8988T (cell line): ENCODE measurements around the gene OS9.

Source experiments
- DNase-seq: peaks from one replicate; pipeline ENCODE4 v3.0.0; 2011

Gene OS9

DNA sequence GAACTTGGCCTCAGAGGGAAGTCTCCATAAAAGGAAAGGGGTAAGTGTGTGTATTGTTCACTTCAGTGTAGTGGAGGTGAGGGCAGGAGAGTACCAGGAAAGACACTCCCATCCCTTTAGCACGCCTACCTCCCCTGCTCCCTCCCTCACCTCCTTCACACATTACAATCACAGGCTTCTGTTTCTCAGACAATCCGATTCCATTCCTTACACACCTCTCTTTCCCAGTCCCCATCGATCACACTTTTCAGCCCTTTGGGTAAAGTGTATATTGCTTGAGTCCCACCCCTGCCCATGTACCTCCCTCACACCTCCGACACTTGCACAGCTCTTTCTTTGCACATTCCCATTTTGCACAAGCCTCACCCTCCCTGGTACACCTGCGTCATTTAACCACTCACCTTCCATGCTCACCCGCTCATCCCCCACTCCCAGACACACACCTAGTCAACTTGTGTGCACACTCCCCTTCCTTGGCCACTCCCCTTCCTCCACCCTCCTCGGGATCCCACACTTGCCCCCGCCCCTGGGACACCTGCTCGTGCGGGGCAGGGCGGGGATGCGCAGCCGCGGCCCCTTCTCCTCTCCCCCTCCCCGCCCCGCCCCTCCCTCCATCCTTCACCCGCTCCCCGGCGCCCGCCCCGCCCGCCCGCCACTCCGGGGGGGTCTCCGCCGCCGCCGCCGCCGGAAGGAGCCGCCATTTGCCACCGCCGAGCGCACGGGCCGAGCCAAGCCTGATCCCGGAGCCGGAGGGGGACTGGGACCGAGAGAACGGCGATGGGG lies 60.7 kb downstream of the OS9 start, which contains the start of gene MARCHF9:
Gene MARCHF9 (plus strand): TSS at position 693 of the 783 bp plus-strand sequence. CDS start 426 bp downstream, outside the sequence.
- peak; percentile 86 for DNase-seq

DNA sequence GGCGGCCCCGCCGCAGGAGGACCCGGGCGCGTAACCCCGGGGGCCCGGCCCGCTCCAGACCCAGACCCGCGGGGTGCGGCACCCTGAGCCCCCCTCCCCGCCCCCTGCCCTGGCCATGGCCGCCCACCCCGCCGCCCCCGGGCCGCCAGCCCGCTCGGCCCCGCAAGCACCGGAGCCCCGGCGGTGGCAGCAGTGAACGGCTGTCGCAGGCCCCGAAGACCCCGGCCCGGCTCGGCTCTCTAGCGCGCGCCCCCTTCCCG lies 61.2 kb downstream of the OS9 start:
- DNase-seq: no peak

DNA sequence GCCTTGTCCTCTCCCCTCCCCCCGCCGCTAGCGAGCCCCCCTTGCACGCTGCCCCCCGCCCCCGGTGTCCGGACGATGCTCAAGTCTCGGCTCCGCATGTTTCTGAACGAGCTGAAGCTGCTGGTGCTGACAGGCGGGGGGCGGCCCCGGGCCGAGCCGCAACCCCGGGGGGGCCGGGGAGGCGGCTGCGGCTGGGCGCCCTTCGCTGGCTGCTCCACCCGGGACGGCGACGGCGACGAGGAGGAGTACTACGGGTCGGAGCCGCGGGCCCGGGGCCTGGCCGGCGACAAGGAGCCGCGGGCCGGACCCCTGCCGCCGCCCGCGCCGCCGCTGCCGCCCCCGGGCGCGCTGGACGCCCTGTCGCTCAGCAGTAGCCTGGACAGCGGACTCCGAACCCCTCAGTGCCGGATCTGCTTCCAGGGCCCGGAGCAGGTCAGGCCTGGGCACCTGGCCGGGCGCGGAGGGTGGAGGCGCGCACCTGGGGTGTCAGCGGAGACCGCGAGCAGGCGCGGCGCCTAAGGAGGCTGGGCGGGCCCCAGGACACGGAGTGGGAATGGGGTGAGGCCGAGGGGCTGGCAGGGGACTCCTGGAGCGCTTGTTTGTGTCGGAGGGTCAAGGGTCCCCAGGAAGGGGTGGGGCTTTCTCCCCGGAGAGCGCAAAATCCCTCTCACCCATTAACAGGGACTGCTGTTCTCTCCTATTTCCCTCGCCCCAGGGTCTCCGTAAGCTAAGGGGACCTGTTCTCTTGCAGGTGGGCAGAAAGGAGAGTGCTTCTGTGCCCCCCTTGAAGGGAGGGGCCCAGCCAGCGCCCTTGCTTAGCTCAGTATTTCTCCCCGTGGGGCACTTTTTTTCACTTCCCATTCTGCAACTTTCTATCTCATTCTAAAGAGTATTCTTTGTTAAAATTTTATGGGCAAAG lies 61.8 kb downstream of the OS9 start:
- DNase-seq: no peak

DNA sequence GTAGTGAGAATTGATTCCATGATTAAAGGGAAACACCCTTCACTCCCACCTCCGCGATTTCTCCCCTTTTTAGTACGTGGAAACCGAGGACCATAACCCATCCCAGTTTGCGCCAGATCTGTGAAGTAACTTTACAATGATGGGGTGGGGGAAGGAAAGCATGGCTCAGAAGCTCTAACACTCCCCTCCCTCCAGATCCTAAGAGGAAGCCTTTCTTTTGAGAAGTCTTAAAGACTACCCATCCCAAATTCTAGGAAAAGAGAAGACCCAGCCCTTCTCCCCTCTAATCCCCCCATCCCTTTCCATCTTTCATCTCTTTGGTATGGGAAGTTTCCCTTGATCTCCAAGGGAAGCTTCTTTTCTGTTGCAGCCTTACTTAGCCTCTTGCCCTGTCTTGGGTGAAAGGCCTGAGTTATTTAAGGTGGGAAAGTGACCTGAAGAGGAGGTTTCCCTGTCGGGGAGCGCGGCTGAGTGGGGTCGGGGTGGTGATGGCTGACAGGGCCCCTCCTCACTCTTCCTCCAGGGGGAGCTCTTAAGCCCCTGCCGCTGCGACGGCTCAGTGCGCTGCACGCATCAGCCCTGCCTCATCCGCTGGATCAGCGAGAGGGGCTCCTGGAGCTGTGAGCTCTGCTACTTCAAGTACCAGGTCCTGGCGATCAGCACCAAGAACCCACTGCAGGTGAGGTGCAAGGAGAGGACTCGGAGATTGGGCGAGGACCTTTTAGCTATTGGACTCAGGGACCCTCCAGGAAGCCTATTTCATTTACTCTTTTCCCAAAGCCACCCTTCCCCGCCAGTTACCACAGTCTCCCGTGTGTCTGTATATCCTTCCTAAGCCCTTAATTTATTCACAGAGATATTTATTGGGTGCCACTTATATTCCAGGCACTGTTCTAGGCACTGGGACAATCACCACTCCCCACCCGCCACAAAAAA lies 62.7 kb downstream of the OS9 start:
- peak; percentile 95 for DNase-seq

DNA sequence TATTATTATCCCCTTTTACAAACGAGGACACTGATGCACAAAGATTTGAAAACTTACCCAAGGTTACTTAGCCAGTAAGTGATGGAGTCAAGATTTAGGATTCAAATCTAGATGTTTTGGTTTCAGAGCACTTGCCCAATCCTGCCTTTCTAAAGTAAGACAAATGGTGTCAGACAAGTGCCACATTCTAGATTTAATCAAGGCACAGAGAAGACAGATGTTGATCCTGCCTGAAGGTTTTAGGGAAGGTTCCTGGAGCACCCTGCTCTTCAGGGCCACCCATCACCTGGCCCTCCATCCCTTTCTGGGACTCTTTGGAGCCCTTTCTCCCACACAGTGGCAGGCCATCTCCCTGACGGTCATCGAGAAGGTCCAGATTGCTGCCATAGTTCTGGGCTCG lies 63.8 kb downstream of the OS9 start:
- DNase-seq: no peak

DNA sequence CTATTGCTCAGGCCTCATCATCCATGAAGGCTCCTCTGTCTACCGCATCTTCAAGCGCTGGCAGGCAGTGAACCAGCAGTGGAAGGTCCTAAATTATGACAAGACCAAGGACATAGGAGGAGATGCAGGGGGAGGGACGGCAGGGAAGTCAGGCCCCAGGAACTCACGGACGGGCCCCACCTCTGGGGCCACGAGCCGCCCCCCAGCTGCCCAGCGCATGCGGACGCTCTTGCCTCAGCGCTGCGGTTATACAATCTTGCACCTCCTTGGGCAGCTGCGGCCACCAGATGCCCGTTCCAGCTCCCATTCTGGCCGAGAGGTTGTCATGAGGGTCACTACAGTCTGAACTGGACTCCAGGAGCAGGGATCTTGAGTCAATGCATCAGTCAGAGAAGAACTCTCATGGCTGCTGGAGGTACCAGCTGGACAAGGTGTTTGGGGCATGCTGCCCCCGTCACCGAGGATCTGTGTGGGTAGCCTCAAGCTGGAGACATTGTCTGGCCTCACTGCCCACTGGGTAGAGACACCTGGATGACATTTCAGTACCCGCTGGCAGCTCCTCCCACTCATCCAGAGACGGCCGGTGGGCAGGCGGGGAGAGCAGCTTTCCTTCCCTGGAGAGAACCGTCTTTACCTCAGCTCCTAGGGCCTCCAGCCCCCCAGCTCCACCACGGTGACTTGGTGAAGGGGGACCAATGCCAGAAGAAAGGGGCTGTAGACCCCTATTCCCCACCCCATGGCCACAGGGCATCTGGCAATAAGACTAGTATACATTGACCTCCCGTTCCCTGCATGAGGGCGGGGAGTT lies 64.8 kb downstream of the OS9 start:
- DNase-seq: no peak

DNA sequence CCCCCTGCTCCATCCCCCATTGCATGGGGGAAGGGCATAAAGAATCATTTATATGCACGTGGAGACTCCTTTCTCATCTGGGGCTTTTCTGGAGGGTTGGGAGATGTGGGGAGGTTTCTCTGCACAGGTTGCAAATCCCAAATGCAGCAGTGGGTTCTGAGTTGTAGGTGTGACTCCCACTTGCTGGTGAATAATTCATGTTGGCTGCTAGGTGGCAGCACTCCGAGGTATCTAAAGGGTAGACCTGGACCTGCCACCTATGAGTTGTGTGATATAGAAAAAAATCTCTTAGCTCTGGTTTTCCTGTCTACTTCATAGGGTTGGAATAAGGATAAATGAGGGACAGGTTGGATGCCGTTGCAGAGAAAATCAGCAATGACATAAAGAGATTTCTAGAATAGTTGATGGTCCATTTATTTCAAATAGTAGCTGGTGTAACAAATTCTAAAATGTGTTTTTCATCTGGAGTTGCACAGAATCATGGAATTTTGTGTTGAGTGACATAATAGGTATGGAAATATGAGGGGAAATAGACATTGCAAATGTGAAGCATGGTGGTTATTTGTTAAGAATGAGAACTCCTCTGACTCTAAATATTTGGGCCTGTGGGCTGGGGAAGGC lies 65.5 kb downstream of the OS9 start:
- no peak for DNase-seq

DNA sequence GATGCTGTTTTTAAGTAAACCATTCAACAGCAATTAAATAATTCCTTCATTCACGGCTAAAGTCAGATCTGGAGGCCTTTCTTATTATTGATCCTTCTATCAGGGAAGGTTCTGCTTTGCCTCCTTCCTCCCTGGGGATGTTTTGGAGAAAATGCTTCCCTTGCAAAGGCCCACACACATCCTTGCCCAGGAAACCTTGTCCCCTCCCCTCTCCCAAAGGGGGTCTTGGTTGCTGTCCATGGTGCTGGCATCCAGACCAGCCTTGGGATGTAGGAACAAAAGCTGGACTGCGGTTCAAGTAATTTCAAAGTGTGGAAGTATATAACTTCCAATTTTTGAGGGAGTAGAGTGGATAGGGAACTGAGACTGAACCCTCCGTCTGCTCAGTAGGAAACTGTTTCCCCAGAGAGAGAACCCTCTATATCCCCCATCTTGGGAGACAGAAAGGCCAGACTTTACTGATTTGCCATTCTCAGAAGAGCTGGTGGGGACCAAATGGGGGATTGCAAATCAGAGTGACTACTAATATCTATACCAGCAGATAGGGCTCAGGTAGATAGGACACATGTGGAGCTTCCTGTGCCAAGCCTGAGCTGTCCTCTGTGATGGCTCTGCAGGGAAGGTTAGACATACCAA lies 66.5 kb downstream of the OS9 start:
- no peak for DNase-seq

DNA sequence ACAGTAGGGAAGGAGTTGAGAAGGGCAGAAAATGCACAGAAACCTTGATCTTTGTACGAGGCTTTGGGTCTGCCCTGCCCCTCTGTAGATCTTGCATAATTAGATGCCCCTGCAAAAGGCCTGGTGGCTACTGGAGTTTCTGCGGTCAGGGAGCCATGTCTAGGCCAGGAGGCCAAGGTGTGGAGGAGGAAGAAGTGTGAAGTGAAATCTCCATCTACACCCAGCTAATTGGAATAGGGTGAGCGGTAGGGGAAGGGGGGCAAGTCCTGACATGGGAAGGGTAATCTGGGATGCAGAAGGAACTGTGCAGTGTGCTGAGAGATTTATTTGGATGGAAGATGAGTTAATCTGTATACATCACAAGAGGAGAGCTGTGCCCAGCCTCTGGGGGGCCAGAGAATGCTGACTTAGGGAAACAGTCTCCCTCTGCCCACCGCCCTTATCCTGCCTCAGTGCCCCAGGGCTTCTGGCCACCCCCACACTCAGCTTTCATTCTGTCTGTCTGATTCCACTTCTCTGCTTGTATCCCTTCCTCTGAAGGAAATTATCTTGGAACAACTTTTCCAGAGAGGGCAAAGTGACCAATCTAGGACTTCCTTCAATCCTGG lies 67.6 kb downstream of the OS9 start:
- no peak for DNase-seq

DNA sequence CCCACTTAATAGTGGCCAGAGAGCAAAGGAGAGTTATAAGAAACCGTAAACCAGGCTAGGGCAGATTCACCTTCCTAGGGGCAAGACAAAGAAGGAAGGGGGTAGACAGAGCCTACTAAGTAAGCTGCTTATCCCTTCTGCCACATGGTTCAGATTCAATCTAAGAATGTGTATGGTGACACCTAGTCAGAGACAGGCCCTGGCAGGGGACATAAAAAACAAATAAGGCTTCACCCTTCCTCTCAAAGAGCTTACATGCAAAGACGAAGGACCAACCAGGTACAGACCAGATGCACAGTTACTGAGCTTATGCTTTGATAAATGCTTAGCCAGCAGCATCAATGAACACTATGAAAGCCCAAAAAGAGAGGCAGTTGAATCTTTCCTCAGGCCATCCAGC lies 68.5 kb downstream of the OS9 start:
- DNase-seq: no peak

DNA sequence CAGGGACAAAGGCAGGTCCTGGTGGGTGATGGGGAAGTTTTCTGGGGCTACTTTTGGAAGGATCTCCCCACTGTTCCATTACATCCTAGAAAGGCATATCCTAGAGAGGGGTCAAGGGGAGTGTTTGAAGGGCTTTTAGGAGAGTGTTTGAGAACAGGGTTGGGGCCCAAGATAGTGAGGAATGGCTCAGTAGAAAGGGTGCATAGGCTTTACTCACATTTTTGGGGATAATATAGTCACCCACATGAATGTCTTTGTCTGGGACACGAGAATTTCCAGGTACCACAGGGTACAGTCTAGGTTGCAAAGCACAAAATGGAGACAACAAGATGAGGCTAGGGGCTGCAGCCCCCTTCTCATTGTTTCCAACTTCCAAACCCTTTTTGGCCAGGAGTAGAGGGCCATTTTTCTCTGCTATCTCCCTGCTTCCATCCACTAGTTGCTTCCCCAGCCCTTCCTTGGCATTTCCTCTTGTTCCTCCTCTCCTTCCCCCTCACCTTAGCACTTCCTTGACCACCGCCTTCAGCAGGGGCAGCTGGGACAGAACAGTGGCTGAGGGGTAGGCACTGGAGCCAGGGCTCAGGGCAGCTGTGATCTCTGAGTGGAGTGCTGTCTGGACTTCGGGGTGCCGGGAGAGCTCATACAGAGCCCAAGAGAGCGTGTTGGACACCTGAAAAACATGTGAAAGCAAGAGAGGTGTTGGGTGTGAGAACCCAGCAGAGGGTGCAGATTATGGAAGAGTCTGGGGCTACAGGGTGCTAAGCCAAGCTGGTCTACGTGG lies 70.1 kb downstream of the OS9 start:
- no peak for DNase-seq

DNA sequence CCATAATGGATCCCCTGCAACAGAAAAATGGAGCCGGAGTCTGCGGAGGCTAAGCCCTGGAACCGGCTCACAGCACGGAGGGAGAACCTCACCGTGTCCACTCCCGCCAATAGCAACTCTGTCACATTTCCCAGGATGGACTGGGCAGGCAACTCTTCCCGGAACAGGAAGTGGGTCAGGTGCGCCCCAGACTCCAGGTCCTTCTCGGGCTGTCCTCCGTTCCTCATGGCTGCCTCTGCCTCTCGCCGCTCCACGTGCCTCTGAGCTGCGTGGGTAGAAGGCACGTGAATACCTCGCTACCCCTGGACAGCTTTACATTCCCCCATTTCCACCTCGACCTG lies 70.7 kb downstream of the OS9 start:
- DNase-seq: no peak

DNA sequence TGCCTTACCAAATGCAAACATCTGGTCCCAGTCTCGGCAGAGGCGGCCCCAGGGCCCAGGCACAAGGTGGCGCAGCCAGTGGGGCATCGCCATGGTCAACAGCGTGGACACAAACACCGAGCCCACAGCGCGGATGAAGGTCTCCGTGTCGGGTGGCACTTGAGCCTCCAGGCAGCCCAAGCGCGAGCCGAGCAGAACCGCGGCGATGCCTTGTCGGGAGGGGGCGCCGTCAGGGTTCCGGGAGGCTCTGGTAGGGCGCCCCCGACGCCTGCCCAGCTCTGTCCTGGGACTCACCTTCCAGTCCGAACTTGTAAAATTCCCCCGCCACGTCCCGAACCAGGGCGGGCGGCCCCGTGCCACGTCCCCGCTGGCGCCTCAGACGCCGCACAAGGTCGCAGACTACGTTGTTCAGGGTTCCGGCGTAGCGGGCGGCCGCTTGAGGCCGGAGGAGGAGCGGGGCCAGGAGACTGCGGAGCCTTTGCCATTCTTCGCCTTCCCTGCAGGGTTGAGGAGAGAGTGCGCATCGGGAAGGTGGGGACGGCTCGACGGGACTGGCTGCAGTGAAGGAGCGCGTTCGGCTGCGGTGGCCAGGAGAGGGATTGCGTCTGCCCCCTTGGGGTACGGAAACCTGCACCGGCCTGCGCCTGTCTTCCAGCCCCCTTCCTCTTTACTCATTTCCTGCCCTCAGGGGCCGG lies 71.2 kb downstream of the OS9 start:
- DNase-seq: no peak

DNA sequence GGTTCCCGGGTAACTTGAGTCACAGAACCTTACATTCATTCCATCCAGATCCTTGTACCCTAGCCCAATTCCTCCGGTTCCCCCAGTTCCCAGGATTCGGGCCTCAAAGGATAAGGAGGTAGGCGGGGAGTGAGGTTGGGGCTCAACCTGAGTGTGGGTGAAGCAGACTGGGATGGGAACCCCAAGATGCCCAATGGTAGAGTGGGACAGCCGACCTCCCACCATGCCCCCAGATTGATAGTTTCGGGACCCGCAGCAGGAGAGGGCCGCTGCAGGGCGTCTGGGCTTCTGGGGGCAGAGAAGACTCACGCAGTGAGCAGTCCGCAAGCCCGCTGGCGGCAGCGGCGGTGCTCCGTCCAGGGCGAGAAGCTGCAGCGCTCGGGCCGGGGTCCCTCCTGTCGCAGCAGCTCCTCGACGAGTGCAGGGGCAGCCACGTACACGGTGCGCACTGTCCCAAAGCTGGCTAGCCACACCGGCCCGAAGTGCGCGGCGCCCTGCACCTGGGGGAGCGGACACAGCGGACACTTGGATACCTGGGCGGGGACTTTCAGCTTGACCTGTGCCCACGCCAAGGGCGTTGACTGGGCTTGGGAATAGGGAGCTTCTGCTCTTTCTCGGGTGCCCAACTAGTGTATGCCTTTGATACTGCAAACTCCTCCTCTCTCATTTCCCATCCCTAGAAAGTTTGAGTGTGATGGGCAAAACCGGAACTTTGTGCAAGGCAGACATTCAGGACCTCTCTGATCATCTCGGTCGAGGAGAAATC lies 71.9 kb downstream of the OS9 start:
- no peak for DNase-seq

DNA sequence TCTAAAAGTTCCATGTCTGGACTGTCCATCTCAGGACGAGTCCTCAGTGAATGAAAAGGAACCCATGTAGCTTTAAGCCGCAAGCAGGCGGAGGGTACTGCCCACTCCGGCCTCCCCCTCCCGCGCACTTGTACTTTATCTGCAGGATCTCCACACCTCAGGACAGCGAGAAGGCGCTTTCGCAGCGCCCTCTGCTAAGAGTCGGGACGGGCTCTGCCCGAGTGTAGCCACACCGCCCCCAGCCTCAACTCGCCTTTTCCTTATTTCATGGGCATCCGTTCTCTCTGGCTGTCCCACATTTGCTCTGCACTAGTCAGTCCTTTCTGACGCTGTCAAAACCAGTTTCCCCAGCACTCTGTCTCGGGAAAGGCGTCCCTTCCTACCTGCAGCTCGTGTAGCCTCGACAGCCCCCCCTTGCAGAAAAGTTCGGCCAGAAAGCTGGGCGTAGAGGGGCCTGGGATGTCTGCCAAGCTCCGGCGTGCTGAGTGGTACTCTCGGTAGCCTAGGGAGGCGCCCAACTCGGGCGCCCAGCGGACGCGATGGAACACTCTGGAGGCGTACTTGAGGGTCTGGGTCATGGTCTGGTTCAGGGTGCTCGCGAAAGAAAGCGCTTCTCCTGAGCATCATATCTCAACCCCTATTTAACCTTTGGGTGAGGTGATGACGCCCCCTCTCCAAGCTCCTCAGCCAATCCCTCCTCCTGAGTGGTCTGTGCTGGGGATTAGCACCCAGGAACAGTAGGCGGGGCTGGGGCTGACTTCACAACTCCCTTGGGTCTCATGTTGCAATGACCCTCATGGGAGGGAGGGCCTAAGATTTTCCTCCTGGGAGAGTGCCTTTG lies 72.8 kb downstream of the OS9 start, which contains the start of gene CYP27B1:
Gene CYP27B1 (minus strand): TSS at position 615 of the 841 bp plus-strand sequence. CDS start 37 bp downstream, at position 578.
- no peak for DNase-seq

DNA sequence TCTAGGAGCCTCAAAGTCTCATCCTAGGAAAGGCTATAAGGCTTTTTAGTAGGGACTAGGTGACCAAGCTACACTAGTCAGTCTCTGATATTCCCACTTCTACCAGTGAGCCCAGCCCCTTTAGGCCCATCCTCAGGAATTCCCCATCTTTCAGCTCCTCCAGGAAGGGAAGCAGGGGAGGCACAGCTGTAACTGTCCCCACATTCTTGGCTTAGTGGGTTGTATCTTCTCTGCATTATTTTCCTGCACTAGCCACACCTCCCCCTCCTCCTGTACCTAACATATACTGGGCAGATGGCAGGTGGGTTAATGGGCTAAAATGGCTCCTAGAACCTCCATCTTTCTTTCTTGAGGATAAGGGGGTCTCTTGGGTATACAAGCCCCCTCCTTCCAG lies 73.4 kb downstream of the OS9 start:
- DNase-seq: no peak

DNA sequence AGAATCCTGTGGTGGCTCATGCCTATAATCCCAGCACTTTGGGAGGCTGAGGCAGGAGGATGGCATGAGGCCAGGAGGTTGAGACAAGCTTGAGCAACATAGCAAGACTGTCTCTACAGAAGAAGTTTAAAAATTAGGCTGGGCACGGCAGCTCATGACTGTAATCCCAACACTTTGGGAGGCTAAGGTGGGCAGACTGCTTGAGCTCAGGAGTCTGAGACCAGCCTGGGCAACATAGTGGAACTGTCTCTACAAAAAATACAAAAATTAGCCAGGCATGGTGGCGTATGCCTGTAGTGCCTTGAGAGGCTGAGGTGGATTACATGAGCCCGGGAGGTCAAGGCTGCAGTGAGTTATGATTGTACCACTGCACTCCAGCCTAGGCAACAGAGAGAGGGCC lies 73.9 kb downstream of the OS9 start:
- no peak for DNase-seq

DNA sequence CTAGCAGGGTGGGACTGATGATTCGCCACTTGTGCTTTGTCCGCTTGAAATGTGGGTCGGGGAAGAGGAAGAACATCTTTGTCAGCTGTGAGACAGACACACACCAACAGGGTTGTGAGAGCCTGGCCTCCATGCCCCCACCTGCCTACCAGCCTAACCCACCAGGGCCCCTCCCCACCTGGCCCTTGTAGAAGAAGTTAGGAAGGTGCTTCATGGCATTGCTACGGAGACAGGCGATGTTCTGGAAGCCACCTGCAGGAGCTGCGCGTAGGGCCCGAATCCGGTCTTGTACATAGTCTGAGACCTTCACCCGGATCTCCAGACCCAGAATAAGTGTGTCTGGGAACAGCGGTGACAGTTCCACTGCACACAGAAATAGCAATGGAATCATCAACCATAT lies 75.7 kb downstream of the OS9 start:
- DNase-seq: no peak
